ENCODE data around the gene RAB5A.

DNA sequence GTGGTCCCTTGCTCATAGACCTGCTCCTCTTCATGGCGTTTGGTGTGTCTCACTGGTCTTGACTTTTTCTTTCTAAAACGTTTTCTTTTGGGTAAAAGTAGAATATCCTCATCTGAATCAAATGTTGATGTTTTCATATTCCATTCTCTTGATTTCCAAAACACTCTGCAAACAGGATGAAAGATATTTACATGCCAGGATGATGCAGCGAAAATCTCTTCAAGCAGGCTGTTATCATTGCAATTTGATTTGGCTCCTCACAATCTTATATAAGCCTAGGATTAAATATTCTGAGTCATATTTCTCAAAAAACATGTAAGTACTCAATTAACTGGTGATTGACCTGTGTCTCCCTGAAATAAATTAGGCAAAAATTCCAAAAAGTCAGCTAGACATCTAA is 55.0 kb downstream of the RAB5A start:
- TF ChIP-seq, protein P1, sequence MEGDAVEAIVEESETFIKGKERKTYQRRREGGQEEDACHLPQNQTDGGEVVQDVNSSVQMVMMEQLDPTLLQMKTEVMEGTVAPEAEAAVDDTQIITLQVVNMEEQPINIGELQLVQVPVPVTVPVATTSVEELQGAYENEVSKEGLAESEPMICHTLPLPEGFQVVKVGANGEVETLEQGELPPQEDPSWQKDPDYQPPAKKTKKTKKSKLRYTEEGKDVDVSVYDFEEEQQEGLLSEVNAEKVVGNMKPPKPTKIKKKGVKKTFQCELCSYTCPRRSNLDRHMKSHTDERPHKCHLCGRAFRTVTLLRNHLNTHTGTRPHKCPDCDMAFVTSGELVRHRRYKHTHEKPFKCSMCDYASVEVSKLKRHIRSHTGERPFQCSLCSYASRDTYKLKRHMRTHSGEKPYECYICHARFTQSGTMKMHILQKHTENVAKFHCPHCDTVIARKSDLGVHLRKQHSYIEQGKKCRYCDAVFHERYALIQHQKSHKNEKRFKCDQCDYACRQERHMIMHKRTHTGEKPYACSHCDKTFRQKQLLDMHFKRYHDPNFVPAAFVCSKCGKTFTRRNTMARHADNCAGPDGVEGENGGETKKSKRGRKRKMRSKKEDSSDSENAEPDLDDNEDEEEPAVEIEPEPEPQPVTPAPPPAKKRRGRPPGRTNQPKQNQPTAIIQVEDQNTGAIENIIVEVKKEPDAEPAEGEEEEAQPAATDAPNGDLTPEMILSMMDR (IDR thresholded peaks at IDR 0.05): no peak
- TF ChIP-seq POLR2A (IDR thresholded peaks at IDR 0.05): no peak
- TF ChIP-seq POLR2AphosphoS5 (IDR thresholded peaks at IDR 0.05): no peak
